K562 (cell line): ENCODE data around the gene RCN2. TPM values are rescaled to one million over a fixed set of nuclear protein-coding genes. Genes with fewer than 3 reads are reported as not detected.

Experiments
- ADNP ChIP-seq: fragments of 200-800 bp; sonication (Bioruptor generic); IDR thresholded peaks from 2 replicates; pipeline ENCODE4 v1.6.1; 2016; ENCODE audit warnings: missing genetic modification characterization, missing compliant biosample characterization
- BACH1 ChIP-seq: fragments of 200-800 bp; sonication (Bioruptor generic); IDR thresholded peaks from 2 replicates; pipeline ENCODE4 v1.6.1; 2016; ENCODE audit warnings: missing genetic modification characterization, missing compliant biosample characterization
- CEBPG ChIP-seq, 3 experiments: fragments of 200-800 bp in 1 of 3; sonication (Bioruptor generic) in 1 of 3; sonication (generic) in 1 of 3; formaldehyde crosslinking in 1 of 3; IDR thresholded peaks in 2 of 3; conservative IDR thresholded peaks in 1 of 3; 2 replicates each; pipeline versions ENCODE4 v1.6.1 to v1.8.0; 2016 to 2022; ENCODE audit warnings: missing compliant biosample characterization in 2 of 3, missing genetic modification characterization in 2 of 3, mild to moderate bottlenecking in 1 of 3, missing genetic modification reagents in 1 of 3
- CSDE1 ChIP-seq, 2 experiments: fragments of 450-650 bp; IDR thresholded peaks; 2 replicates each; pipeline ENCODE4 v1.6.1; 2016; ENCODE audit warnings: mild to moderate bottlenecking in 1 of 2
- EGR1 ChIP-seq: fragments of 450-650 bp; conservative IDR thresholded peaks from 2 replicates; pipeline ENCODE4 v1.6.1; 2017; ENCODE audit warnings: mild to moderate bottlenecking
- ESRRA ChIP-seq: fragments of 450-650 bp; IDR thresholded peaks from 2 replicates; pipeline ENCODE4 v1.6.1; 2014; ENCODE audit warnings: low read depth, mild to moderate bottlenecking, moderate library complexity, borderline replicate concordance
- FOXJ3 ChIP-seq: sonication (generic); formaldehyde crosslinking; IDR thresholded peaks from 2 replicates; pipeline ENCODE4 v1.4.0; 2020; ENCODE audit warnings: mild to moderate bottlenecking, missing genetic modification reagents
- FOXK2 ChIP-seq, 2 experiments: fragments of 450-650 bp; IDR thresholded peaks in 1 of 2; conservative IDR thresholded peaks in 1 of 2; 2 replicates each; pipeline ENCODE4 v1.6.1; 2016; ENCODE audit warnings: low read depth in 2 of 2, mild to moderate bottlenecking in 1 of 2
- FOXM1 ChIP-seq, 2 experiments: fragments of 450-650 bp in 1 of 2; sonication (generic) in 1 of 2; formaldehyde crosslinking in 1 of 2; IDR thresholded peaks; 2 replicates each; pipeline versions ENCODE4 v1.6.1 to v1.9.0; 2017 to 2022; ENCODE audit warnings: low read depth in 2 of 2, mild to moderate bottlenecking in 2 of 2, missing genetic modification reagents in 1 of 2, moderate library complexity in 1 of 2
- HDAC8 ChIP-seq: fragments of 450-650 bp; IDR thresholded peaks from 2 replicates; pipeline ENCODE4 v1.6.1; 2016; ENCODE audit warnings: mild to moderate bottlenecking, missing genetic modification characterization, moderate library complexity, missing compliant biosample characterization
- HDGF ChIP-seq: fragments of 450-650 bp; IDR thresholded peaks from 2 replicates; pipeline ENCODE4 v1.6.1; 2016
- HLTF ChIP-seq: fragments of 450-650 bp; IDR thresholded peaks from 2 replicates; pipeline ENCODE4 v1.6.1; 2016
- KAT8 ChIP-seq: fragments of 450-650 bp; IDR thresholded peaks from 2 replicates; pipeline ENCODE4 v1.6.1; 2016; ENCODE audit warnings: low read depth, mild to moderate bottlenecking
- MAFG ChIP-seq: fragments of 450-650 bp; conservative IDR thresholded peaks from 2 replicates; pipeline ENCODE4 v1.6.1; 2016; ENCODE audit warnings: missing genetic modification characterization, missing compliant biosample characterization
- MAZ ChIP-seq, 2 experiments: fragments of 450-650 bp in 1 of 2; sonication (generic) in 1 of 2; formaldehyde crosslinking; IDR thresholded peaks in 1 of 2; conservative IDR thresholded peaks in 1 of 2; 2 replicates each; pipeline versions ENCODE4 v1.4.0 to v1.5.0; 2020; ENCODE audit warnings: mild to moderate bottlenecking in 1 of 2, missing genetic modification reagents in 1 of 2
- MECOM ChIP-seq: fragments of 250-450 bp; sonication (Bioruptor Pico); IDR thresholded peaks from 2 replicates; pipeline ENCODE4 v1.8.0; 2022; ENCODE audit warnings: inconsistent platforms
- NCOA2 ChIP-seq, 2 experiments: fragments of 450-650 bp; IDR thresholded peaks; 2 replicates each; pipeline ENCODE4 v1.6.1; 2018; ENCODE audit warnings: mild to moderate bottlenecking in 2 of 2, moderate library complexity in 1 of 2; ENCODE audit not compliant: partially characterized antibody in 2 of 2
- NR0B1 ChIP-seq: fragments of 450-650 bp; IDR thresholded peaks from one replicate; pipeline ENCODE4 v1.6.1; 2018; ENCODE audit warnings: mild to moderate bottlenecking, moderate library complexity; ENCODE audit not compliant: partially characterized antibody
- PTRF ChIP-seq: fragments of 450-650 bp; IDR thresholded peaks from 2 replicates; pipeline ENCODE4 v1.6.1; 2016; ENCODE audit warnings: mild to moderate bottlenecking, missing genetic modification characterization, missing compliant biosample characterization
- TBP ChIP-seq: optimal IDR thresholded peaks from 2 replicates; pipeline ENCODE3; 2011; ENCODE audit warnings: low read depth, low read length, improper control_type of control experiment
- TCF7 ChIP-seq: sonication (generic); IDR thresholded peaks from 2 replicates; pipeline ENCODE4 v1.6.1; 2016; ENCODE audit warnings: antibody characterized with exemption, borderline replicate concordance
- ZFX ChIP-seq: sonication (generic); formaldehyde crosslinking; IDR thresholded peaks from 2 replicates; pipeline ENCODE4 v1.8.0; 2022; ENCODE audit warnings: mild to moderate bottlenecking, missing genetic modification reagents, moderate library complexity
- ZNF79 ChIP-seq: fragments of 250-450 bp; sonication (Bioruptor Pico); IDR thresholded peaks from 2 replicates; pipeline ENCODE4 v1.4.0; 2020; ENCODE audit warnings: low read depth, mild to moderate bottlenecking, moderate library complexity
- polyA plus RNA-seq, 8 experiments: library from polyadenylated mRNA; depleted of rRNA in 4 of 8; stranded (reverse) in 5 of 8; unstranded in 3 of 8; fragments of >200 nt; fragmentation: Nextera tagmentation in 2 of 8; fragmentation: Illumina TruSeq in 1 of 8; extraction: Ambion mirVana in 2 of 8; extraction: Trizol in 1 of 8; gene quantifications; 2 replicates each; pipeline versions ENCODE4 v1.2.1 to v1.2.3, GENCODE V29; 2011 to 2014; ENCODE audit warnings: inconsistent platforms in 1 of 8, missing spikeins in 1 of 8
- total RNA-seq, 7 experiments: library from RNA; depleted of rRNA in 6 of 7; stranded (reverse); fragments of >200 nt in 6 of 7; fragmentation: Illumina TruSeq in 2 of 7; extraction: Trizol in 2 of 7; gene quantifications; 2 replicates each; pipeline versions ENCODE4 v1.2.1 to v1.2.3, GENCODE V29; 2011 to 2021; ENCODE audit warnings: low replicate concordance in 1 of 7
- TF ChIP-seq, protein P1 (sequence below): IDR thresholded peaks from 3 replicates; pipeline ENCODE4 v1.6.1; 2011; ENCODE audit warnings: borderline replicate concordance, mild to moderate bottlenecking; ENCODE audit not compliant: insufficient read length, insufficient read depth
- TF ChIP-seq, protein P2 (sequence below): fragments of 450-650 bp; IDR thresholded peaks from 2 replicates; pipeline ENCODE4 v1.6.1; 2014; ENCODE audit warnings: low read depth, mild to moderate bottlenecking, moderate library complexity, borderline replicate concordance

RCN2 gene
- total and polyA plus RNA-seq, 9 of the 15 experiments (the other 6 are each of a cell fraction or from before 2014, with no cell fraction given), result 20.9 to 63.6 (median 52.8) TPM

DNA sequence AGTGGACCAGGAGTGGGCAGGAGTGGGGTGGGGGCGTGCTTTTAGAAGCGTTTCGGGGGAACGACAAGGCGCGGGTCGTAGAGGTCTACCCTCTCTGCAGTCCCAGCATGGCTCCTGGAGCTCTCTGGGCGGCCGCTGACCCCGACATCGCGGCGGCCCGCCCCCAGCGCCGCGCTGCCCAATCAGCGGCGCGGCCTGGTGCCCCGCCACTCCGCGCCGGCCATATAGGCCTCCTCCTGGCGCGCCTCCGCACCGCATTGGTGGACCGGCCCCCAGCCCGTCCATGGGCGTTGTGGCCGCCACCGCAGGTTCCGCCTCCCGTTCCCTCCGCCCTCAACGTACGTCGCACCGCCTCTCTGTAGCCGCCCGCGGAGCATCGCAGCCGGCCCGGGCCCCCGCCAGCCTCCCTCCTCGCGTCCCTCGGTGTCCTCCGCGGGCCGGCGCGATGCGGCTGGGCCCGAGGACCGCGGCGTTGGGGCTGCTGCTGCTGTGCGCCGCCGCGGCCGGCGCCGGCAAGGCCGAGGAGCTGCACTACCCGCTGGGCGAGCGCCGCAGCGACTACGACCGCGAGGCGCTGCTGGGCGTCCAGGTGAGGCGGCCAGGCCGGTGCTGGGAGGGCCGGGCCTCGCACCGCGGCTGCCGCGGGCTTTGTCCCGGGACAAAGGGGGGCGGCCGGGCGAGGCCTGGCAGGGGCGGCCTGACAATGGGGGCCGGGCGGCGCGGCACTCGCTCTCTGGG, at the start of gene RCN2 (continued):
- no peak for TF ChIP-seq FOXJ3 (CRISPR knock-in tag)
- peak; percentile 68 for TF ChIP-seq ZFX (CRISPR knock-in tag)
- TF ChIP-seq FOXK2 (conservative IDR thresholded peaks at IDR 0.05 in 1 of 2, IDR thresholded peaks at IDR 0.05 in 1 of 2; ENCODE audit: low read depth in 2 of 2), result no peak
- TF ChIP-seq ESRRA, result peak; percentile 76; the same call in 1 of the 2 replicates
- TF ChIP-seq HLTF, result no peak
- no peak for TF ChIP-seq NR0B1
- TF ChIP-seq EGR1, result peak; percentile 57
- no peak for TF ChIP-seq CSDE1 (IDR thresholded peaks at IDR 0.05)
- TF ChIP-seq TCF7, result no peak
- no peak for TF ChIP-seq PTRF (tag)
- TF ChIP-seq, protein P1, sequence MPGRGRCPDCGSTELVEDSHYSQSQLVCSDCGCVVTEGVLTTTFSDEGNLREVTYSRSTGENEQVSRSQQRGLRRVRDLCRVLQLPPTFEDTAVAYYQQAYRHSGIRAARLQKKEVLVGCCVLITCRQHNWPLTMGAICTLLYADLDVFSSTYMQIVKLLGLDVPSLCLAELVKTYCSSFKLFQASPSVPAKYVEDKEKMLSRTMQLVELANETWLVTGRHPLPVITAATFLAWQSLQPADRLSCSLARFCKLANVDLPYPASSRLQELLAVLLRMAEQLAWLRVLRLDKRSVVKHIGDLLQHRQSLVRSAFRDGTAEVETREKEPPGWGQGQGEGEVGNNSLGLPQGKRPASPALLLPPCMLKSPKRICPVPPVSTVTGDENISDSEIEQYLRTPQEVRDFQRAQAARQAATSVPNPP, result no peak
- TF ChIP-seq CEBPG (CRISPR knock-in tag; IDR thresholded peaks at IDR 0.05), result no peak
- TF ChIP-seq CEBPG (tag; conservative IDR thresholded peaks at IDR 0.05 in 1 of 2, IDR thresholded peaks at IDR 0.05 in 1 of 2), result no peak
- peak; percentile 63 to 86 for TF ChIP-seq MAZ (CRISPR knock-in tag; conservative IDR thresholded peaks at IDR 0.05 in 1 of 2, IDR thresholded peaks at IDR 0.05 in 1 of 2)
- TF ChIP-seq KAT8, result no peak
- TF ChIP-seq HDAC8 (tag), result no peak
- TF ChIP-seq, protein P2, sequence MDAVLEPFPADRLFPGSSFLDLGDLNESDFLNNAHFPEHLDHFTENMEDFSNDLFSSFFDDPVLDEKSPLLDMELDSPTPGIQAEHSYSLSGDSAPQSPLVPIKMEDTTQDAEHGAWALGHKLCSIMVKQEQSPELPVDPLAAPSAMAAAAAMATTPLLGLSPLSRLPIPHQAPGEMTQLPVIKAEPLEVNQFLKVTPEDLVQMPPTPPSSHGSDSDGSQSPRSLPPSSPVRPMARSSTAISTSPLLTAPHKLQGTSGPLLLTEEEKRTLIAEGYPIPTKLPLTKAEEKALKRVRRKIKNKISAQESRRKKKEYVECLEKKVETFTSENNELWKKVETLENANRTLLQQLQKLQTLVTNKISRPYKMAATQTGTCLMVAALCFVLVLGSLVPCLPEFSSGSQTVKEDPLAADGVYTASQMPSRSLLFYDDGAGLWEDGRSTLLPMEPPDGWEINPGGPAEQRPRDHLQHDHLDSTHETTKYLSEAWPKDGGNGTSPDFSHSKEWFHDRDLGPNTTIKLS, result peak; percentile 61; the same call in 1 of the 2 replicates
- TF ChIP-seq MECOM (CRISPR knock-in tag), result no peak
- TF ChIP-seq ZNF79 (CRISPR knock-in tag), result no peak
- TF ChIP-seq BACH1 (tag), result no peak
- TF ChIP-seq FOXM1 (IDR thresholded peaks at IDR 0.05; ENCODE audit: low read depth), result no peak
- TF ChIP-seq FOXM1 (CRISPR knock-in tag; IDR thresholded peaks at IDR 0.05; ENCODE audit: low read depth), result no peak
- no peak for TF ChIP-seq ADNP (tag)
- TF ChIP-seq MAFG (tag), result no peak
- no peak for TF ChIP-seq HDGF
- peak; percentile 91 for TF ChIP-seq TBP
- no peak for TF ChIP-seq NCOA2 (IDR thresholded peaks at IDR 0.05; ENCODE audit: partially characterized antibody in 2 of 2)
